Spleen (tissue), 11 donors: Measurements from ENCODE around the gene THAP9. TPM values are rescaled to one million over a fixed set of nuclear protein-coding genes. Genes with fewer than 3 reads are reported as not detected.

Experiments used
- DNase-seq: peaks from one replicate; pipeline ENCODE4 v3.0.0-alpha.2; 2020
- H3K27ac ChIP-seq, 8 donors: fragments of 200-600 bp; sonication (generic) in 7 of 8; 1 replicate in 4 of 8; 2 replicates in 4 of 8; pipeline versions ENCODE4 v1.5.0 to v1.8.0; 2016 to 2021; ENCODE audit warnings: inconsistent platforms in 4 of 8, mild to moderate bottlenecking in 4 of 8, moderate library complexity in 1 of 8
- H3K27me3 ChIP-seq, 7 donors: fragments of 200-600 bp; sonication (generic) in 6 of 7; replicated peaks in 1 of 7; 1 replicate in 4 of 7; 2 replicates in 3 of 7; pipeline versions ENCODE4 v1.5.0 to v1.8.0; 2016 to 2021; ENCODE audit warnings: inconsistent platforms in 3 of 7, mild to moderate bottlenecking in 1 of 7
- H3K36me3 ChIP-seq, 6 donors: fragments of 200-600 bp; sonication (generic) in 5 of 6; 1 replicate in 4 of 6; 2 replicates in 2 of 6; pipeline versions ENCODE4 v1.5.0 to v1.8.0; 2016 to 2021; ENCODE audit warnings: inconsistent platforms in 2 of 6
- H3K4me1 ChIP-seq, 6 donors: fragments of 200-600 bp; sonication (generic) in 5 of 6; 1 replicate in 3 of 6; 2 replicates in 3 of 6; pipeline versions ENCODE4 v1.5.0 to v1.8.0; 2016 to 2021; ENCODE audit warnings: inconsistent platforms in 3 of 6
- H3K4me3 ChIP-seq, 8 donors: fragments of 200-600 bp; sonication (generic) in 7 of 8; 1 replicate in 4 of 8; 2 replicates in 4 of 8; pipeline versions ENCODE4 v1.5.0 to v1.8.0; 2016 to 2021; ENCODE audit warnings: inconsistent platforms in 4 of 8, mild to moderate bottlenecking in 4 of 8, moderate library complexity in 2 of 8
- H3K9me3 ChIP-seq, 8 donors: fragments of 200-600 bp; sonication (generic) in 7 of 8; 1 replicate in 4 of 8; 2 replicates in 4 of 8; pipeline versions ENCODE4 v1.5.0 to v1.8.0; 2016 to 2021; ENCODE audit warnings: inconsistent platforms in 4 of 8
- POLR2A ChIP-seq, 3 donors: fragments of 450-650 bp; IDR thresholded peaks; one replicate each; pipeline ENCODE4 v1.5.1; 2017; ENCODE audit warnings: antibody characterized with exemption in 3 of 3, mild to moderate bottlenecking in 1 of 3
- POLR2AphosphoS5 ChIP-seq, 3 donors: sonication (generic); formaldehyde crosslinking; IDR thresholded peaks; one replicate each; pipeline ENCODE4 v1.5.1; 2017; ENCODE audit warnings: antibody characterized with exemption in 3 of 3
- WGBS, 5 donors: extraction: QIAGEN DNeasy Blood & Tissue Kit in 3 of 5; methylation state at CpG; one replicate each; pipeline versions ENCODE4 v1.1.5 to v1.1.7; 2013 to 2018; 5-methylcytosine and 5-hydroxymethylcytosine counted together
- intact Hi-C: fragments of 100-400 bp; cut with DNase I; formaldehyde crosslinking; loops from one replicate; pipeline ENCODE4 v1.15.0; 2023; ENCODE audit warnings: low total_unique reads
- polyA plus RNA-seq, 3 donors: library from polyadenylated mRNA; stranded (reverse); fragments of 200-250 nt; gene quantifications; one replicate each; pipeline ENCODE4 v1.2.1, GENCODE V29; 2013
- total RNA-seq, 7 donors: library from RNA; depleted of rRNA in 3 of 7; stranded (reverse); fragments of >200 nt in 3 of 7; fragmentation: NEBNext Ultra II Directional in 4 of 7; extraction: Animal tissue kit (Norgen Biotek cat#: 25700) in 4 of 7; gene quantifications; one replicate each; pipeline versions ENCODE4 v1.1.0 to v1.2.1, GENCODE V29; 2016 to 2021
- TF ChIP-seq, protein P1 (sequence below), 11 experiments: fragments of 200-600 bp in 7 of 11; fragments of 450-650 bp in 4 of 11; sonication (generic) in 4 of 11; IDR thresholded peaks in 8 of 11; conservative IDR thresholded peaks in 3 of 11; 1 replicate in 7 of 11; 2 replicates in 4 of 11; pipeline versions ENCODE4 v1.4.0 to v1.8.0; 2016 to 2021; ENCODE audit warnings: antibody characterized with exemption in 11 of 11, inconsistent platforms in 4 of 11, mild to moderate bottlenecking in 1 of 11
- donor health status: healthy with polysubstance abuse.
- donor health status: DM: no; HTN: no; CAD: no; lungs with moderate emphysema.
- donor health status: DM: no; HTN: no; CAD: no.
- donor health status: Bipolar disorder and iron deficiency.
- donor health status: healthy.
- donor health status: DM: no; HTN: no; CAD: no.
- donor health status: DM: yes; HTN: yes; CAD: no.

The THAP9 gene
- total and polyA plus RNA-seq, 10 donors: 1.8 to 8.1 (median 3.2) TPM

DNA sequence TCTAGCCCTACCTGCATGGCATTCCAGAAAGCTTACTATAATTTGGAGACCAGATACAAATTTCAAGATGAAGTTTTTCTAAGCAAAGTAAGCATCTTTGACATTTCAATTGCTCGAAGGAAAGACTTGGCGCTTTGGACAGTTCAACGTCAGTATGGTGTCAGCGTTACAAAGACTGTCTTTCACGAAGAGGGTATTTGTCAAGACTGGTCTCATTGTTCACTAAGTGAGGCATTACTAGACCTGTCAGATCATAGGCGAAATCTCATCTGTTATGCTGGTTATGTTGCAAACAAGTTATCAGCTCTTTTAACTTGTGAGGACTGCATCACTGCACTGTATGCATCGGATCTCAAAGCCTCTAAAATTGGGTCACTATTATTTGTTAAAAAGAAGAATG, 17.6 kb downstream of the THAP9 start:
- peaks cover 0 to 25% (median 10%) of the 10 kb centered on the region in 6 donors for H3K36me3 ChIP-seq
- no peaks in the 10 kb centered on the region for H3K27me3 ChIP-seq
- no peak overlapping the region for H3K27ac ChIP-seq
- no peak for TF ChIP-seq POLR2AphosphoS5 (IDR thresholded peaks at IDR 0.05)
- no peak for TF ChIP-seq POLR2A (IDR thresholded peaks at IDR 0.05)
- TF ChIP-seq, protein P1, sequence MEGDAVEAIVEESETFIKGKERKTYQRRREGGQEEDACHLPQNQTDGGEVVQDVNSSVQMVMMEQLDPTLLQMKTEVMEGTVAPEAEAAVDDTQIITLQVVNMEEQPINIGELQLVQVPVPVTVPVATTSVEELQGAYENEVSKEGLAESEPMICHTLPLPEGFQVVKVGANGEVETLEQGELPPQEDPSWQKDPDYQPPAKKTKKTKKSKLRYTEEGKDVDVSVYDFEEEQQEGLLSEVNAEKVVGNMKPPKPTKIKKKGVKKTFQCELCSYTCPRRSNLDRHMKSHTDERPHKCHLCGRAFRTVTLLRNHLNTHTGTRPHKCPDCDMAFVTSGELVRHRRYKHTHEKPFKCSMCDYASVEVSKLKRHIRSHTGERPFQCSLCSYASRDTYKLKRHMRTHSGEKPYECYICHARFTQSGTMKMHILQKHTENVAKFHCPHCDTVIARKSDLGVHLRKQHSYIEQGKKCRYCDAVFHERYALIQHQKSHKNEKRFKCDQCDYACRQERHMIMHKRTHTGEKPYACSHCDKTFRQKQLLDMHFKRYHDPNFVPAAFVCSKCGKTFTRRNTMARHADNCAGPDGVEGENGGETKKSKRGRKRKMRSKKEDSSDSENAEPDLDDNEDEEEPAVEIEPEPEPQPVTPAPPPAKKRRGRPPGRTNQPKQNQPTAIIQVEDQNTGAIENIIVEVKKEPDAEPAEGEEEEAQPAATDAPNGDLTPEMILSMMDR (IDR thresholded peaks at IDR 0.05 in 8 of 11, conservative IDR thresholded peaks at IDR 0.05 in 3 of 11): no peak
- no peaks in the 10 kb centered on the region for H3K9me3 ChIP-seq
- no peaks in the 10 kb centered on the region for H3K4me1 ChIP-seq
- no peak overlapping the region for H3K4me3 ChIP-seq
- intact Hi-C loops: no loop called here
- 96 to 98% (median 96%) methylated on average over 7 of the region's 7 CpGs for WGBS, 5 donors
- no peak for DNase-seq

DNA sequence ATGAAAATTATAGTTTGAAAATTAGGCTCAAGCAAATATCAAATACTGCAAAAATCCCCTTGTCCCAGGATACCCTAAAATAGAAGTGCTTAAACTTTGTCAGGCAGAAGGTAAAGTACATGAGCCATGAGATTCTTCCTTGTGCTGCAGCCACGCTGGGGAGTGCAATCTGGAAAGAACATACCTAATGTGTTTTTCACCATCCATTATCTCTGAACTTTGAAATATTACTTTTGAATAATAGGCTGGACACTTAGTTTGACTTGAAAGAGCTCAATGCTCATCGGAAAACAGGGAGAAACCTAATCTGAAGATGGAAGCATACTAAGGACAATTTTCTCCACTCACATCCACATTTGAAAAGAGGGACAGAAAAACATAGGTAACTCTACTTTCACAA, 18.9 kb downstream of the THAP9 start:
- Histone ChIP-seq H3K27me3 (no peaks in the 10 kb centered on the region), H3K27ac (no peak overlapping the region), H3K36me3 (peaks cover 0 to 31% (median 10%) of the 10 kb centered on the region in 6 donors), H3K4me3 (no peak overlapping the region), H3K4me1 (no peaks in the 10 kb centered on the region), H3K9me3 (no peaks in the 10 kb centered on the region)
- 90 to 95% (median 92%) methylated on average over 2 of the region's 2 CpGs for WGBS, 5 donors
- DNase-seq: no peak
- intact Hi-C loops: no loop called here
- TF ChIP-seq, protein P1 (IDR thresholded peaks at IDR 0.05 in 8 of 11, conservative IDR thresholded peaks at IDR 0.05 in 3 of 11): no peak
- no peak for TF ChIP-seq POLR2A (IDR thresholded peaks at IDR 0.05)

DNA sequence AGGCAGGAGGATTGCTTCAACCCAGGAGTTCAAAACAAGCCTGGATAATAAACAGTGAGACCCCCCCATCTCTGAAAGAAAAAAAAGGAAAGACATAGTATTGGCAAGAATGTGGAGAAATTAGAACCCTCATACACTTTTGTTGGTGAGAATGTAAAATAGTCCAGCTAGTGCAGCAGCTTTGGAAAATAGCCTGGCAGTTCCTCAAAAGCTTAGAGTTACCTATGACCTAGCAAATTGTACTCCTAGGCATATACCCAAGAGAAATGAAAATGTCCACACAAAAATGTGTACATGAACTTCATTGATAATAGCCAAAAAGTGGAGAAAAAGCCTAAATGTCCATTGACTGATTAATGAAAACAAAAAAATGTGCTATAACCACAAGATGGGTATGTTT, 21.3 kb downstream of the THAP9 start:
- H3K4me1 ChIP-seq: no peaks in the 10 kb centered on the region
- intact Hi-C loops: no loop called here
- no peak overlapping the region for H3K4me3 ChIP-seq
- H3K27ac ChIP-seq: no peak overlapping the region
- H3K27me3 ChIP-seq: no peaks in the 10 kb centered on the region
- no peak for DNase-seq
- no peaks in the 10 kb centered on the region for H3K9me3 ChIP-seq
- TF ChIP-seq, protein P1 (IDR thresholded peaks at IDR 0.05 in 8 of 11, conservative IDR thresholded peaks at IDR 0.05 in 3 of 11): no peak
- TF ChIP-seq POLR2AphosphoS5 (IDR thresholded peaks at IDR 0.05) (no peak), POLR2A (IDR thresholded peaks at IDR 0.05) (no peak)
- H3K36me3 ChIP-seq: peaks cover 0 to 36% (median 10%) of the 10 kb centered on the region in 6 donors

DNA sequence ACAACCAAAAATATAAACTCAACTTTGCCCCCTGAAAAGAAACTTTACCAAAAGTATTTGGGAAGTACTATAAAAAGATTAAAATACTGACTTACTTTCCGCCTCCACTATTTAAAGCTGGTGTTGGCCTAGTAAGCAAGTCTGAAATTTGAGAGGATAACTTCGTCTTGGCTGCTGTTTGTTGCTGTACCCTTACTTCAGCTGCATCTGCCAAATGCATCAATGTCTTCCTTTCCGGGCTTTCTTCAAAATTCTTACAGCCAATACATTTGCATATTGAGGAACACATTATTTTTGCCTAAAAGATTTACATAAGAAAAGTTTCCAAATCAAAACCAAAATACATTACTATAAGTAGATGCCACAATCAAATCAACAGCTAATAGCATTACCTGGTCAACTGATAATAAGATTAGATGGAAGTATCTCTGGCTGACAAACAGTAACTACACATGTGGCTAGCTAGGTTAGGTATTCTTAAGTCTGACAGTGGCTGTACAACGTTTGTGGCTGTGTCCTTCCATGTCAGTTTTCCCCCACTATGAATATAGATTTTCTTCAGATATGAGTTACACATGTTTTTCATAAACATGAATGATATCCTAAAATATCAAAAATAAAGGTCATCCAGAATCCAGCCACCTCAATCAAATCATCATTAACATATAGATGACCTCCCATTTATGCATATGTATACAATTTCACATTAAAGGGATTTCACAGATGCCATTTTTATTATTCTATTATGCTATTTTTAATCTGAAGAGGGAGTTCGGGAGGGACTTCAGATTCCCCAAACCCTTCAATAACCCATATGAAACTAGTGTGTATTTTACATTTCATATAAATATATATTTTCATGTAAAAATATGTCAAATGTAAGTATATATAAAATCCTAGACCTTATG, 30.6 kb downstream of the THAP9 start:
- H3K27me3 ChIP-seq: no peaks in the 10 kb centered on the region
- no peak overlapping the region for H3K27ac ChIP-seq
- DNase-seq: no peak
- peaks cover 0 to 95% (median 30%) of the 10 kb centered on the region in 6 donors for H3K36me3 ChIP-seq
- no peaks in the 10 kb centered on the region for H3K9me3 ChIP-seq
- intact Hi-C loops: no loop called here
- no peak for TF ChIP-seq POLR2AphosphoS5 (IDR thresholded peaks at IDR 0.05)
- no peak for TF ChIP-seq POLR2A (IDR thresholded peaks at IDR 0.05)
- TF ChIP-seq, protein P1 (IDR thresholded peaks at IDR 0.05 in 8 of 11, conservative IDR thresholded peaks at IDR 0.05 in 3 of 11): no peak
- no peak overlapping the region for H3K4me3 ChIP-seq
- WGBS, 5 donors: 78 to 90% (median 83%) methylated on average over 5 of the region's 5 CpGs
- no peaks in the 10 kb centered on the region for H3K4me1 ChIP-seq
